GM12878 (cell line): Measurements from ENCODE around the gene ZNF234. TPM values are rescaled to one million over a fixed set of nuclear protein-coding genes. Genes with fewer than 3 reads are reported as not detected.

Source experiments
- ATAC-seq: fragments of 200-7000 bp; cut with Tn5 transposase; 3 replicates; pipeline ENCODE4 v1.9.1; 2020; ENCODE audit warnings: mild to moderate bottlenecking, moderate library complexity
- BruUV-seq: library from RNA; stranded (reverse); fragments of 400-500 nt; replicated peaks from 2 replicates; lab custom pipeline; 2021; lab: Mats Ljungman, UMichigan
- CTCF ChIA-PET: fragments of 300-600 bp; sonication (Branson Sonifier 250); formaldehyde crosslinking; extraction: SDS; loops from one replicate; lab custom pipeline; 2021; ENCODE audit warnings: inconsistent platforms; lab: Yijun Ruan, JAX
- POLR2A ChIA-PET: fragments of 350-600 bp; formaldehyde crosslinking; extraction: SDS; loops from one replicate; lab custom pipeline; 2021; ENCODE audit warnings: inconsistent platforms; lab: Charles Lee
- RAD21 ChIA-PET: fragments of 300-600 bp; sonication (Branson Sonifier 250); formaldehyde crosslinking; loops from one replicate; lab custom pipeline; 2023; ENCODE audit warnings: antibody characterized with exemption; ENCODE audit not compliant: unreplicated experiment; lab: Charles Lee
- SMC1A ChIA-PET: fragments of 300-600 bp; sonication (Branson Sonifier 250); formaldehyde crosslinking; loops from one replicate; lab custom pipeline; 2023; ENCODE audit not compliant: unreplicated experiment, uncharacterized antibody; lab: Charles Lee
- DNase-seq: peaks from one replicate; pipeline ENCODE4 v3.0.0-alpha.2; 2011; ENCODE audit warnings: low read depth, low spot score
- FAIRE-seq: peaks from 3 replicates; lab custom pipeline; 2011; peaks lifted over from hg19 to GRCh38; lab: Jason Lieb, UNC
- H2AFZ ChIP-seq: 2 replicates; pipeline ENCODE4 v1.6.0; 2011; ENCODE audit warnings: low read depth, low read length, control low read depth; ENCODE audit not compliant: control insufficient read depth
- H3K27ac ChIP-seq: 2 replicates; pipeline ENCODE4 v1.5.1; 2011; ENCODE audit warnings: control low read depth; ENCODE audit not compliant: control insufficient read depth, insufficient read depth
- H3K27me3 ChIP-seq, 2 experiments: replicated peaks in 1 of 2; 2 replicates each; pipeline versions ENCODE4 v1.6.0 to v1.6.1; 2011; ENCODE audit warnings: low read length in 1 of 2; ENCODE audit not compliant: control insufficient read depth in 2 of 2, insufficient read depth in 2 of 2
- H3K36me3 ChIP-seq, 2 experiments: 2 replicates each; pipeline ENCODE4 v1.5.1; 2011; ENCODE audit warnings: low read length in 1 of 2; ENCODE audit not compliant: control insufficient read depth in 2 of 2, insufficient read depth in 2 of 2
- H3K4me1 ChIP-seq: 2 replicates; pipeline ENCODE4 v1.6.1; 2011; ENCODE audit warnings: mild to moderate bottlenecking, low read length, moderate library complexity, mixed read lengths; ENCODE audit not compliant: control insufficient read depth, insufficient read depth
- H3K4me2 ChIP-seq: 2 replicates; pipeline ENCODE4 v1.6.0; 2011; ENCODE audit warnings: control low read depth; ENCODE audit not compliant: control insufficient read depth, insufficient read depth
- H3K4me3 ChIP-seq: fragments of 200-600 bp; sonication (generic); 2 replicates; pipeline ENCODE4 v1.5.1; 2016
- H3K79me2 ChIP-seq: 2 replicates; pipeline ENCODE4 v1.6.0; 2011; ENCODE audit warnings: low read length; ENCODE audit not compliant: control insufficient read depth, insufficient read depth
- H3K9ac ChIP-seq: 2 replicates; pipeline ENCODE4 v1.8.0; 2011; ENCODE audit warnings: low read length, control low read depth, mixed read lengths; ENCODE audit not compliant: control insufficient read depth, insufficient read depth
- H3K9me3 ChIP-seq: replicated peaks from 3 replicates; pipeline ENCODE4 v1.5.1; 2011; ENCODE audit warnings: mild to moderate bottlenecking, low read length; ENCODE audit not compliant: control insufficient read depth, insufficient read depth
- H4K20me1 ChIP-seq: 2 replicates; pipeline ENCODE4 v1.6.0; 2011; ENCODE audit not compliant: control insufficient read depth, insufficient read depth
- CBX5 ChIP-seq: sonication (generic); IDR thresholded peaks from 2 replicates; pipeline ENCODE4 v1.6.1; 2016; ENCODE audit warnings: low read depth, moderate library complexity, mild to moderate bottlenecking, inconsistent platforms
- POLR2AphosphoS5 ChIP-seq: IDR thresholded peaks from 2 replicates; pipeline ENCODE4 v1.6.1; 2011; ENCODE audit warnings: mild to moderate bottlenecking, low read length, inconsistent platforms
- SRF ChIP-seq, 2 experiments: IDR thresholded peaks; 2 replicates each; pipeline ENCODE4 v1.6.1; 2011; ENCODE audit warnings: low read depth in 2 of 2, low read length in 2 of 2, mild to moderate bottlenecking in 1 of 2, moderate library complexity in 1 of 2
- ZBTB33 ChIP-seq: fragments of 450-650 bp; IDR thresholded peaks from 2 replicates; pipeline ENCODE4 v1.6.1; 2017; ENCODE audit warnings: mild to moderate bottlenecking
- ZSCAN29 ChIP-seq: fragments of 450-650 bp; IDR thresholded peaks from 2 replicates; pipeline ENCODE4 v1.6.1; 2017; ENCODE audit warnings: mild to moderate bottlenecking, moderate library complexity
- WGBS: methylation state at CpG from one replicate; pipeline ENCODE4 v1.1.6; 2016; ENCODE audit warnings: low lambda C conversion rate; ENCODE audit not compliant: insufficient replicate concordance, insufficient coverage; ENCODE audit errors: missing lambda C conversion rate; 5-methylcytosine and 5-hydroxymethylcytosine counted together
- in situ Hi-C: fragments of 300-500 bp; cut with MboI; formaldehyde crosslinking; loops from 9 replicates; pipeline ENCODE4 v1.14.3; 2018; ENCODE audit warnings: mixed read lengths
- intact Hi-C: fragments of 100-400 bp; cut with micrococcal nuclease; formaldehyde crosslinking; loops from one replicate; pipeline ENCODE4 v1.14.2; 2022; ENCODE audit not compliant: unreplicated experiment
- polyA plus RNA-seq, 11 experiments: library from polyadenylated mRNA; depleted of rRNA in 4 of 11; unstranded in 6 of 11; stranded (reverse) in 5 of 11; fragments of >200 nt; fragmentation: Nextera tagmentation in 4 of 11; fragmentation: Illumina TruSeq in 1 of 11; extraction: Ambion mirVana in 4 of 11; extraction: Trizol in 1 of 11; gene quantifications; 1 replicate in 1 of 11; 2 replicates in 10 of 11; pipeline versions ENCODE4 v1.2.1 to v1.2.3, GENCODE V29; 2011 to 2016; ENCODE audit warnings: inconsistent platforms in 2 of 11, missing spikeins in 2 of 11, low read depth in 1 of 11
- total RNA-seq, 4 experiments: library from RNA; depleted of rRNA in 3 of 4; stranded (reverse); fragments of >200 nt in 3 of 4; fragmentation: Illumina TruSeq in 1 of 4; extraction: Trizol in 1 of 4; gene quantifications; 2 replicates each; pipeline versions ENCODE4 v1.2.1 to v1.2.3, GENCODE V29; 2013 to 2021
- TF ChIP-seq, protein P1 (sequence below): fragments of 450-650 bp; IDR thresholded peaks from 2 replicates; pipeline ENCODE4 v1.6.1; 2017; ENCODE audit warnings: antibody characterized with exemption, mild to moderate bottlenecking, moderate library complexity

Gene ZNF234
- total and polyA plus RNA-seq, 10 of the 15 experiments (the other 5 are each of a cell fraction or from before 2014, with no cell fraction given) = 2.7 to 10.5 (median 5.2) TPM

DNA sequence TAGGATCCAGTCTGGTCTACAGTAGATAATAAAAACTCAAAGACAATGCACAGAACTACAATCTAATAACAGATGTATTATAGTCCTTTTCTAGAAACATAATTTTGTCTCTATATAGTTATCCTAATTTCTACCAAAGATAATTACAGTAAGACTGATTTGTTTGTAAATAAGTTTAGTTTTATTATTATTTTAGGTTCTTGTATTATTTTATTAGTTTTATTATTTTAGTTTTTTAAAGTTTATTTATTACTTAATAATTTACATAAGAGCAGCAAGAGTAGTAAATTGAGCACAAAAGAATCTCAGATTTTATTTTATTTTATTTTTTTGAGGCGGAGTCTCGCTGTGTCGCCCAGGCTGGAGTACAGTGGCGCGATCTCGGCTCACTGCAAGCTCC lies 48.7 kb downstream of the ZNF234 start (continued):
- TF ChIP-seq, protein P1, sequence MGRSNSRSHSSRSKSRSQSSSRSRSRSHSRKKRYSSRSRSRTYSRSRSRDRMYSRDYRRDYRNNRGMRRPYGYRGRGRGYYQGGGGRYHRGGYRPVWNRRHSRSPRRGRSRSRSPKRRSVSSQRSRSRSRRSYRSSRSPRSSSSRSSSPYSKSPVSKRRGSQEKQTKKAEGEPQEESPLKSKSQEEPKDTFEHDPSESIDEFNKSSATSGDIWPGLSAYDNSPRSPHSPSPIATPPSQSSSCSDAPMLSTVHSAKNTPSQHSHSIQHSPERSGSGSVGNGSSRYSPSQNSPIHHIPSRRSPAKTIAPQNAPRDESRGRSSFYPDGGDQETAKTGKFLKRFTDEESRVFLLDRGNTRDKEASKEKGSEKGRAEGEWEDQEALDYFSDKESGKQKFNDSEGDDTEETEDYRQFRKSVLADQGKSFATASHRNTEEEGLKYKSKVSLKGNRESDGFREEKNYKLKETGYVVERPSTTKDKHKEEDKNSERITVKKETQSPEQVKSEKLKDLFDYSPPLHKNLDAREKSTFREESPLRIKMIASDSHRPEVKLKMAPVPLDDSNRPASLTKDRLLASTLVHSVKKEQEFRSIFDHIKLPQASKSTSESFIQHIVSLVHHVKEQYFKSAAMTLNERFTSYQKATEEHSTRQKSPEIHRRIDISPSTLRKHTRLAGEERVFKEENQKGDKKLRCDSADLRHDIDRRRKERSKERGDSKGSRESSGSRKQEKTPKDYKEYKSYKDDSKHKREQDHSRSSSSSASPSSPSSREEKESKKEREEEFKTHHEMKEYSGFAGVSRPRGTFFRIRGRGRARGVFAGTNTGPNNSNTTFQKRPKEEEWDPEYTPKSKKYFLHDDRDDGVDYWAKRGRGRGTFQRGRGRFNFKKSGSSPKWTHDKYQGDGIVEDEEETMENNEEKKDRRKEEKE = no peak
- no peak for TF ChIP-seq ZBTB33

- ChIA-PET SMC1A (no interaction called here), POLR2A (no interaction called here), RAD21 (no interaction called here), CTCF (interaction anchor here (2.0 kb wide), 1 partner anchor 14 kb away, joined by 6 read pairs; no protein-coding TSS in a partner anchor)
- H3K9me3 ChIP-seq = peaks cover 2% of the 10 kb centered on the region; the same call in 1 of the 3 replicates
- WGBS = 40% methylated on average over 5 of the region's 5 CpGs
- BruUV-seq = no TSS peak
- no peak overlapping the region for H3K9ac ChIP-seq
- ATAC-seq (no peak), FAIRE-seq (no peak), DNase-seq (no peak)
- H3K4me3 ChIP-seq = no peak overlapping the region
- no peak overlapping the region for H3K4me2 ChIP-seq
- H4K20me1 ChIP-seq = no peaks in the 10 kb centered on the region
- in situ Hi-C loops = no loop called here
- H2AFZ ChIP-seq = no peak overlapping the region
- no peaks in the 10 kb centered on the region; a peak in 1 of 4 replicates for H3K27me3 ChIP-seq
- intact Hi-C loops = no loop called here
- no peak overlapping the region for H3K27ac ChIP-seq
- H3K79me2 ChIP-seq = no peaks in the 10 kb centered on the region
- TF ChIP-seq SRF (IDR thresholded peaks at IDR 0.05; ENCODE audit: low read depth in 2 of 2, low read length in 2 of 2) (no peak), CBX5 (no peak), POLR2AphosphoS5 (no peak), ZSCAN29 (no peak)
- no peaks in the 10 kb centered on the region for H3K4me1 ChIP-seq
- no peaks in the 10 kb centered on the region for H3K36me3 ChIP-seq
Measured at GRCh38 chr19:44192127-44192526, 50.8 kb downstream of the ZNF234 start.
